Spleen (tissue), 11 donors: Measurements from ENCODE around the gene MUC4. TPM values are rescaled to one million over a fixed set of nuclear protein-coding genes. Genes with fewer than 3 reads are reported as not detected.
"Not testable (repeated sequence)": the region's sequence is repeated elsewhere in the genome, so short reads cannot be mapped to it uniquely, and the experiment has no call there.

Source experiments
- DNase-seq: peaks from one replicate; pipeline ENCODE4 v3.0.0-alpha.2; 2020
- H3K27ac ChIP-seq, 8 donors: fragments of 200-600 bp; sonication (generic) in 7 of 8; 1 replicate in 4 of 8; 2 replicates in 4 of 8; pipeline versions ENCODE4 v1.5.0 to v1.8.0; 2016 to 2021; ENCODE audit warnings: inconsistent platforms in 4 of 8, mild to moderate bottlenecking in 4 of 8, moderate library complexity in 1 of 8
- H3K27me3 ChIP-seq, 7 donors: fragments of 200-600 bp; sonication (generic) in 6 of 7; replicated peaks in 1 of 7; 1 replicate in 4 of 7; 2 replicates in 3 of 7; pipeline versions ENCODE4 v1.5.0 to v1.8.0; 2016 to 2021; ENCODE audit warnings: inconsistent platforms in 3 of 7, mild to moderate bottlenecking in 1 of 7
- H3K36me3 ChIP-seq, 6 donors: fragments of 200-600 bp; sonication (generic) in 5 of 6; 1 replicate in 4 of 6; 2 replicates in 2 of 6; pipeline versions ENCODE4 v1.5.0 to v1.8.0; 2016 to 2021; ENCODE audit warnings: inconsistent platforms in 2 of 6
- H3K4me1 ChIP-seq, 6 donors: fragments of 200-600 bp; sonication (generic) in 5 of 6; 1 replicate in 3 of 6; 2 replicates in 3 of 6; pipeline versions ENCODE4 v1.5.0 to v1.8.0; 2016 to 2021; ENCODE audit warnings: inconsistent platforms in 3 of 6
- H3K4me3 ChIP-seq, 8 donors: fragments of 200-600 bp; sonication (generic) in 7 of 8; 1 replicate in 4 of 8; 2 replicates in 4 of 8; pipeline versions ENCODE4 v1.5.0 to v1.8.0; 2016 to 2021; ENCODE audit warnings: inconsistent platforms in 4 of 8, mild to moderate bottlenecking in 4 of 8, moderate library complexity in 2 of 8
- H3K9me3 ChIP-seq, 8 donors: fragments of 200-600 bp; sonication (generic) in 7 of 8; 1 replicate in 4 of 8; 2 replicates in 4 of 8; pipeline versions ENCODE4 v1.5.0 to v1.8.0; 2016 to 2021; ENCODE audit warnings: inconsistent platforms in 4 of 8
- CTCF ChIP-seq, 11 experiments: fragments of 200-600 bp in 7 of 11; fragments of 450-650 bp in 4 of 11; sonication (generic) in 4 of 11; IDR thresholded peaks in 8 of 11; conservative IDR thresholded peaks in 3 of 11; 1 replicate in 7 of 11; 2 replicates in 4 of 11; pipeline versions ENCODE4 v1.4.0 to v1.8.0; 2016 to 2021; ENCODE audit warnings: antibody characterized with exemption in 11 of 11, inconsistent platforms in 4 of 11, mild to moderate bottlenecking in 1 of 11
- POLR2A ChIP-seq, 3 donors: fragments of 450-650 bp; IDR thresholded peaks; one replicate each; pipeline ENCODE4 v1.5.1; 2017; ENCODE audit warnings: antibody characterized with exemption in 3 of 3, mild to moderate bottlenecking in 1 of 3
- POLR2AphosphoS5 ChIP-seq, 3 donors: sonication (generic); formaldehyde crosslinking; IDR thresholded peaks; one replicate each; pipeline ENCODE4 v1.5.1; 2017; ENCODE audit warnings: antibody characterized with exemption in 3 of 3
- WGBS, 5 donors: extraction: QIAGEN DNeasy Blood & Tissue Kit in 3 of 5; methylation state at CpG; one replicate each; pipeline versions ENCODE4 v1.1.5 to v1.1.7; 2013 to 2018; 5-methylcytosine and 5-hydroxymethylcytosine counted together
- intact Hi-C: fragments of 100-400 bp; cut with DNase I; formaldehyde crosslinking; loops from one replicate; pipeline ENCODE4 v1.15.0; 2023; ENCODE audit warnings: low total_unique reads
- polyA plus RNA-seq, 3 donors: library from polyadenylated mRNA; stranded (reverse); fragments of 200-250 nt; gene quantifications; one replicate each; pipeline ENCODE4 v1.2.1, GENCODE V29; 2013
- total RNA-seq, 7 donors: library from RNA; depleted of rRNA in 3 of 7; stranded (reverse); fragments of >200 nt in 3 of 7; fragmentation: NEBNext Ultra II Directional in 4 of 7; extraction: Animal tissue kit (Norgen Biotek cat#: 25700) in 4 of 7; gene quantifications; one replicate each; pipeline versions ENCODE4 v1.1.0 to v1.2.1, GENCODE V29; 2016 to 2021
- donor health status: healthy with polysubstance abuse.
- donor health status: DM: no; HTN: no; CAD: no; lungs with moderate emphysema.
- donor health status: DM: no; HTN: no; CAD: no.
- donor health status: Bipolar disorder and iron deficiency.
- donor health status: healthy.
- donor health status: DM: no; HTN: no; CAD: no.
- donor health status: DM: yes; HTN: yes; CAD: no.

The MUC4 gene
- total and polyA plus RNA-seq, 10 donors: 0.02 to 0.03 TPM; not detected in 8

DNA sequence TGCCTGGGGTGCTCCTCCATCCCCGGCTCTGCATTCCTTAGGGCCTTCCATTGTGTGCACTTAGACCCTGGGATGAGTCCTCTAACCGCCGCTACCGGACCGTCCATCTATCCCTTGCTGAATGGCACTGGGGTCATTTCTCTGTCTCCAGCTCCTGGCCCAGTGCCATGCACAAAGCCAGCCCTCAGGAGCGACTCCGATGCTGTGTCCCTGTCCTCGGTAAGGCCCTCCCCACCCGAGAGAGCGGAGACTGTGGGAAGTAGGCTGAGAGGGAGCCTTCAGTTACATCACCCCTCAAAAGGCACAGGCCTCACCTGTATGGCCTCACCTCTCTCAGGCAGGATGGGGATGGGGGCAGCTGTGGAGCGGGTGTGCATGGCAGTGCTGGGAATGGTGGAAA is 33.8 kb downstream of the MUC4 start:
- Histone ChIP-seq H3K4me1 (no peaks in the 10 kb centered on the region), H3K27me3 (no peaks in the 10 kb centered on the region), H3K4me3 (no peak overlapping the region), H3K27ac (no peak overlapping the region), H3K36me3 (no peaks in the 10 kb centered on the region), H3K9me3 (no peaks in the 10 kb centered on the region)
- no peak for DNase-seq
- 78 to 84% (median 80%) methylated on average over 11 of the region's 11 CpGs for WGBS, 5 donors
- TF ChIP-seq CTCF (IDR thresholded peaks at IDR 0.05 in 8 of 11, conservative IDR thresholded peaks at IDR 0.05 in 3 of 11): no peak
- TF ChIP-seq POLR2A (IDR thresholded peaks at IDR 0.05): no peak
- TF ChIP-seq POLR2AphosphoS5 (IDR thresholded peaks at IDR 0.05): no peak
- intact Hi-C loops: no loop called here

DNA sequence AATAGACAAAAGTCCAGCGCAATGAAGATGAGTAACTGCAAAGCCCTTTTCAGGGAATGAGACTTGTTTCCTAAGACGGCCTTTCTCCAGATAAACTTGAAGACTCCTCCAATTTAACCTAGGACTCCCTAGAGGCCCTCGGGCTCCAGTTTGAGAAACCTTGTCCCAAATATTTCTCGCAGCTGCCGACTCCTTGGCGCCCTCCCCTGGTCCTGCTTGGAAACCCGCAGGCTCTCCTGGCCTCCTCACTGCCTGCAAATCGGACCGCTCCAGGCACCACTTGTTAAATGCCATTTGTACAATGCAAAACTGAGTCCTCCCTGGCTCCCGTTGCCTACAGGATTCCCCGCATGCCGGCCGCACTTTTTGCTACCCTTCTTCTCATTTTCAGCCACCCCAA is 36.8 kb downstream of the MUC4 start:
- Histone ChIP-seq H3K9me3 (no peaks in the 10 kb centered on the region), H3K36me3 (no peaks in the 10 kb centered on the region), H3K4me1 (no peaks in the 10 kb centered on the region), H3K27me3 (no peaks in the 10 kb centered on the region), H3K27ac (no peak overlapping the region), H3K4me3 (no peak overlapping the region)
- intact Hi-C loops: no loop called here
- WGBS, 5 donors: 32 to 39% (median 35%) methylated on average over 13 of the region's 13 CpGs
- peak; percentile 49 for DNase-seq
- TF ChIP-seq CTCF (IDR thresholded peaks at IDR 0.05 in 8 of 11, conservative IDR thresholded peaks at IDR 0.05 in 3 of 11): peak in 7 of 11 experiments; percentile 31 to 62 (median 42)
- no peak for TF ChIP-seq POLR2AphosphoS5 (IDR thresholded peaks at IDR 0.05)

- H3K4me3 ChIP-seq: no peak overlapping the region
- no peaks in the 10 kb centered on the region for H3K36me3 ChIP-seq
- WGBS, 5 donors: 90 to 96% (median 91%) methylated on average over 23 of the region's 23 CpGs
- H3K27ac ChIP-seq: no peak overlapping the region
- no peak for TF ChIP-seq CTCF (IDR thresholded peaks at IDR 0.05 in 8 of 11, conservative IDR thresholded peaks at IDR 0.05 in 3 of 11)
- no peaks in the 10 kb centered on the region for H3K27me3 ChIP-seq
- H3K4me1 ChIP-seq: no peaks in the 10 kb centered on the region
- peak; percentile 41 for DNase-seq
- intact Hi-C loops: no loop called here
- no peaks in the 10 kb centered on the region for H3K9me3 ChIP-seq
Observed at GRCh38 chr3:195773956-195774537, 37.7 kb downstream of the MUC4 start.

GRCh38 chr3:195771646-195772300 is 40.0 kb downstream of the MUC4 start:
- Histone ChIP-seq H3K36me3 (no peaks in the 10 kb centered on the region), H3K27ac (no peak overlapping the region), H3K9me3 (no peaks in the 10 kb centered on the region), H3K4me1 (no peaks in the 10 kb centered on the region), H3K4me3 (no peak overlapping the region), H3K27me3 (no peaks in the 10 kb centered on the region)
- 77 to 91% (median 84%) methylated on average over 10 to 14 of the region's 14 CpGs for WGBS, 5 donors
- DNase-seq: peak; percentile 48
- TF ChIP-seq POLR2AphosphoS5 (IDR thresholded peaks at IDR 0.05) (no peak), CTCF (IDR thresholded peaks at IDR 0.05 in 8 of 11, conservative IDR thresholded peaks at IDR 0.05 in 3 of 11) (no peak)
- intact Hi-C loops: no loop called here

DNA sequence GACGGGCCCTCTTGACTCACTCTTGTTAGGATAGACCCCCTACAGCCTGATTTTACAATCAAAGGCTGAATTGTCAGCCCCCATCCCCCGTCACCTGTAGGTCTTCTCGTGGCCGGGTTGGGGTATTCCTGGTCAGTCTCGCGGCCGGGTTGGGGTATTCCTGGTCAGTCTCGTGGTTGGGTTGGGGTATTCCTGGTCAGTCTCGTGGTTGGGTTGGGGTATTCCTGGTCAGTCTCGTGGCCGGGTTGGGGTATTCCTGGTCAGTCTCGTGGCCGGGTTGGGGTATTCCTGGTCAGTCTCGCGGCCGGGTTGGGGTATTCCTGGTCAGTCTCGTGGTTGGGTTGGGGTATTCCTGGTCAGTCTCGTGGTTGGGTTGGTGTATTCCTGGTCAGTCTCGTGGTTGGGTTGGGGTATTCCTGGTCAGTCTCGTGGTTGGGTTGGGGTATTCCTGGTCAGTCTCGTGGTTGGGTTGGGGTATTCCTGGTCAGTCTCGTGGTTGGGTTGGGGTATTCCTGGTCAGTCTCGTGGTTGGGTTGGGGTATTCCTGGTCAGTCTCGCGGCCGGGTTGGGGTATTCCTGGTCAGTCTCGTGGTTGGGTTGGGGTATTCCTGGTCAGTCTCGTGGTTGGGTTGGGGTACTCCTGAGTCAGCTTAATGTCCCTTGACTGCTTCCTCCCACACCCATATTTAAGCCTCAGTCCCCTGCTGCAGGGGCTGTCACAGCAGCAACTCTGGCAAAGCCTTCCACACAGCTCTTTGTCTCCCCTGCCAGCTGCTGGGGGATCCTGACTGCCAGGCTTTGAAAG is 40.7 kb downstream of the MUC4 start:
- H3K27ac ChIP-seq, intact Hi-C loops, H3K4me3 ChIP-seq, H3K36me3 ChIP-seq, H3K9me3 ChIP-seq, H3K27me3 ChIP-seq, H3K4me1 ChIP-seq: not testable (repeated sequence)
- DNase-seq: peak; percentile 20
- WGBS, 5 donors: 74 to 90% (median 88%) methylated on average over 11 to 24 of the region's 28 CpGs
